HG03103 (cell line): ENCODE measurements around the gene SYCP3.

Source experiments
- ATAC-seq: cut with Tn5 transposase; IDR thresholded peaks from one replicate; pipeline ENCODE4 v1.9.1; 2021; ENCODE audit warnings: low read depth; ENCODE audit not compliant: unreplicated experiment

SYCP3 gene

DNA sequence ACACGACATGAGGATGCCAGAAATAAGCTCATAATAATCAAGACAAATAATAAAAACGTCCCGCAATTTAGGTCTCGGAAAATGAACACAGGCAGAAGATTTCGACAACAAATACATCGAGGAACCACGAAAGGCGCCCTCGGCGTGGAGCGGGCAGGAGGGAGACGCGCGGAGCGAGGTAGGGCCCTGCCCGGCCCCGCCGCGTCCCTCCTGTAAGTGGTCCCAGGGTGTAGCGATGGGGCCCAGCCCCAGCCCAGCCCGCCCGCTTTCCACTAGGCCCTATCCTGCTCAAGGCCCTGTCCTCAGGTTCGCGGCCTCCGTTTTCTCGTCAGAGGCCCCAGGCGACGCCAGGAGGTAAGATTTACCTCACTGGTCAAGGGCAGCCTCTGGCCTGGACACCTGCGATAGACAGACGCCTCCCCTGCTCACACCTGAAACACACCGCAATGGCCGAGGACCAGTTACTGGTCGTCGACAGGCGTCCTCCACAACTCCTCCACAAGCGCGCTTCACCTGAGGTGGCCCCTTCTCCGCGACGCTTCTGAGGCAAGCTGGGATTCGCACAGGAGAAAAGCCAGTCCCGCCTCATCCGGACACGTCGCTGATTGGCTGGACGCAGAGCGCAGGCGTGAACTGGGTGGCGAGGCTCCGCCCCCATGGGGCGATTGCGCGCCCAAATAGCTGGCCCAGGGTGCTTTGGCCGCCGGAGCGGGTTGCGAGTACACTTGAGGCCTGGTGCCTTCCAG lies at the start of gene SYCP3:
Gene SYCP3, minus strand, starts transcription at position 543 of the 746 bp plus-strand sequence. CDS start 1,527 bp downstream, outside the sequence.
- no peak for ATAC-seq

DNA sequence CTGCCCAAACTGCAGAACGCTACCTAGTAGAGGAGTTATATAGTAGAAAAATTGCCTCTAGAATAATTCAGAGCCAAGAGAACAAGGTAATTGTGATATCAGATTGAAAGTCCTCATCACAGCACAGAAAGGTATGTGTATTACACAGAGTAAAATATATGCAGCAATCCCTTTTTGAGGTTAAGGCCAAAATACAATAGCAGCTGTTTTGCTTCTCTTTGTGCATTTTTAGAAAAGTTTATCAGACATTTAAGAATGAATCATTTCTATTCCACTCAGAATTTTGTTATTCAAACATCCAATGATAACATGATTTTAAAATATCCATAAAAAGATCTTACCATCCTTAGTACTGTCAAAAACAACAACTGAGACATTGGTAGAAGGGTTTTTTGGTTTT lies 46.4 kb upstream of the SYCP3 start:
- no peak for ATAC-seq

DNA sequence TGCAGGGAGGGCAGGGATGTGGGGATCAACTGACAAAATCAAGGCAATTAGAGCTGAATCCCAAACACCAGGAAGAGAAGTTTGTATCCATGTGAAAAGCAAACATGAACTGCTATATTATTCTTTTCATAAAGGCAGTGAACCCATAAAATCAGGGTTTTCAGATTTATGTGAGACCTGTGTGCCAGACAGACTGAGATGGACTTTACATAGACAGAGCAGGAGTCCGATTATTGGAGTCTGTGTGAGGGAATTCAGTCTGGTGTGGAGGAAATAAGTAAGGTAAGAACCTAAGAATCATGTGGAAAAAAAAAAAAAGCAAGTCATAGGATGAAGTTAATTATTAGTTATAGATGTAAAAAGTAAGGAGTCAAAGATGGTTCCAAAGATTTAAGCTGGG lies 45.1 kb upstream of the SYCP3 start:
- no peak for ATAC-seq

DNA sequence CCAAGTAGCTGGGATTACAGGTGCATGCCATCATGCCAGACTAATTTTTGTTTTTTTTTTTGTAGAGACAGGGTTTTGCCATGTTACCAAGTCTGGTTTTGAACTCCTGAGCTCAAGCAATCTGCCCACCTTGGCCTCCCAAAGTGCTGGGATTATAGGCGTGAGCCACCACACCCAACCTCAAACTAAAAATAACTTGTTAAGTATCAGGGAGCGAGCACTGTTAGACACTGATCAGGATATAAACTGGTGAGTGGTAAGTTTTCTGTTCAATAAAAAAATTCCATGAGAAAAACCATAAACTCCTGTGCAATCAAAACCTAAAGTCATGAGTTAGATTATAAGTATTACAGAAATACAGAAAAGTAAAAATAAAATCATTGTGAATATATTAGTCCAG lies 44.6 kb upstream of the SYCP3 start:
- no peak for ATAC-seq

DNA sequence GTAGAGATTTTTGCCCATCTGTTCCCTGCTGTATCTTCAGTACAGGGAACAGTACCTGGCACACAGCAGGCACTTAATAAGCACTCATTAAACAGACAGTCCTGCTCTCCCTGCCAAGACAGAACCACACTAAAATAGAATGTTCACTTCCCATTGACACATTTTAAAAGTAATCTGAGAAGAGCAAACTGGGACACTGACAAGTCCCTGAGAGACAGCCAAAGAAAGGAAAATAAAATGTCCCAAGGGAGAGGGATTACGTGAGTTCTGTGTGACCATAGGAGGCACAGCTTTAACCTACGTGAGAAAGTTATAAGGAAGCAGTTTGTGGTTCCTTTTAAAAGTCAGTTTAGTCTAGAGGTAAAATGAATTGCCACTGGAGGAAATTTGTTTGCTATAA lies 43.9 kb upstream of the SYCP3 start:
- ATAC-seq = no peak

DNA sequence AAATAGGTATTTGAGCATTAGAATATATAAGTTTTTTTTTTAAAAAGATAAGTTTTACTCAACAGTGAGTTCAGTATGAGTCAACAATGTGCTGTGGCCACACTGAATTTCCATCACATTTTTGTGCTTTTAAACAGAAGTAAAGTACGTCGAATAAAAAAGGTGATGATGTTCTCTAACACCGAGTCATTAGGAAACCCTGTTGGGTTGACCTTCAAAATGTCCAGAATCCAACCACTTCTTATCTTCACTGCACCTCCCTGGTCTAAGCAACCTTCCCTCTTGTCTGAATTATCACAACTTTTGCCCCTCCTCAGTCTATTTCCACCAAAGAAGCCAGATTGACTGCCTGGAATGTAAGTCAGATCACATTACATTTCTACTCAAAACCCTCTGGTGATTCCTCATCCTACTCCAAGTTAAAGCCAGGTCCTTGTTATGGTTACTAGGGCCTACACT lies 43.0 kb upstream of the SYCP3 start:
- no peak for ATAC-seq

DNA sequence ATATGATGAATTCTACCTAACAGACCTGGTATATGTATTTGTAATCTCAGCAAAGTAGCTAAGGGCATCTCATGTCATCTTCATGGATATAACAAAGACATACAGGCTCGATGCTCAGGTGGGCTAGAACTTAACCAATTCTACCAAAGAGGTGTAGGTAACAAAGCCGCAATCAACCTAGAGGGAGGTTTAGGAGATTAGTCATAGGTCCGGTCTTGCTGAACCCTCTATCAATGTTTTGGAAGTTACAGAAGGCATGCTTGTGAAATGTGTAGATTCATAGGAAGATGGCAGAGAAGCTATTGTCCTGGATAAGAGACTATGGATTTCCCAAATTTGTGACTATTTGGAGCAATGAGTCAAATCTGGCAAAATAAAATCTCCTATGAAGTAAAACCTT lies 42.6 kb upstream of the SYCP3 start:
- ATAC-seq = no peak

DNA sequence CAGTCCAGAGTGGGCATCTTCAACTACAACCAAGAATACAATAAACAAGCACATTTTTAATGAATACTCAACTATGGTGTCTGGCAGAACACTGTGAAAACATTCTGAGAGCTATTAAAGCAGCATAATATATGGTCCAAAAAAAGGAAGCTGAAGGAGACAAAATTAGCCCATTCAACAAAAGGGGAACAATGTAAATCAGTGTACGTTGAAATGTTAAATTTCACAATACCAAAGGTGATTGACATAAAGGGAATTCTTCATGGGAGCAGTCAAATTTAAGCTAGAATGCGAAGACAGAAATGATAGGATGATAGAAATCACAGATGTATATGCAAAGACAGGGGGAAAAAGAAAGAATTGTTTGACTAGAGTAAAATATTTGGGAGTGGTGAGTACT lies 41.3 kb upstream of the SYCP3 start:
- no peak for ATAC-seq

DNA sequence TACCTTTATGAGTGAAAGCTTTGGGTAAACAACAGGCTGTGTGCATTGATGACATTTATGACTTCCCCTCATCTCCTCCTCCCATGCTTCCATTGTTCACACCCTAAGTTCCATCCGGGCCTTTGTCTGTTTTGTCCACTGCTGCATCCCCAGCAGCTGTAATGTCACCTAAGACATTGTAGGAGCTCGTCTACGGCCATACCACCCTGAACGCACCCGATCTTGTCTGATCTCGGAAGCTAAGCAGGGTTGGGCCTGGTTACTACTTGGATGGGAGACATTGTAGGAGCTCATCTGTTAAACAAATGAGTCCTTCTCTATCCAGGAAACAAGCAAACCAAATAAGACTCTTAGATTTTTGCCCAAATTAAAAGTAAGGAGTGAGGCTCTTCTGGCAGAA lies 40.4 kb upstream of the SYCP3 start:
- ATAC-seq = no peak

DNA sequence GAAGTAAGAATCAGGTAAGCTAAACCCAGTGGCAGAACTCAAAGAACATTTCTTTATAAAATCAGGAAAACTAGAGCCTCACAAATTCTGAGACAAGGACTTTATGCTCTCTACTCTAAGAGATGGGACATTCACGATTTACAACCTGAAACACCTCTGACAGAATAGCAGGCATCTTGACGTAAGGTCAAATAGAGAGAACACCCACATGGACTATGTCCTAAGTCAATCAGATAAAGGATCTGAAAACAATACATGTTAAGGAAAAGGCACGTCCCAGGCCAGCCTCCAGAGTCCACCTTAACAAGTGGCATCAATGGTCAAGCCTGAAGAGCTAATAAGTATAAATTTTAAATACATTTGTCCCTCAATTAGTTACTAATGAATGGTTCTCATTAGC lies 39.9 kb upstream of the SYCP3 start:
- ATAC-seq = no peak

DNA sequence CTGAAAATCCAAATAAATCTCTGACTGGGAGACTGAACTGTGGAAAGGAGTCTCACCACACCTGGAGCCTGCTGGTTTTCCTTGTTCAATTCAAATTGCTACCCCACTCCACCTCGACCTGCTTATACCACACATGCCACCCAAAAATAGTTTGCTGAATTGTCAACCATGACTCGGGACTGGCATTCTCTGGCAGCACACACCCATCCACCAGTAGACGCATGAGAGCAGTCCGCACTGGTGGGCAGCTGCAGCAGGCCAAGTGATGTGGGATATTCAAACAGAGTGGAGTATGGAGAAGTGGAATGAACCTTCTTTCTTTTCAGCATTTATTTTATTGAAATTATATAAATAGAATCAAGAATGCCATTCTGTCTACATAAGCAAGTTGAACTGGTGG lies 38.7 kb upstream of the SYCP3 start:
- no peak for ATAC-seq

DNA sequence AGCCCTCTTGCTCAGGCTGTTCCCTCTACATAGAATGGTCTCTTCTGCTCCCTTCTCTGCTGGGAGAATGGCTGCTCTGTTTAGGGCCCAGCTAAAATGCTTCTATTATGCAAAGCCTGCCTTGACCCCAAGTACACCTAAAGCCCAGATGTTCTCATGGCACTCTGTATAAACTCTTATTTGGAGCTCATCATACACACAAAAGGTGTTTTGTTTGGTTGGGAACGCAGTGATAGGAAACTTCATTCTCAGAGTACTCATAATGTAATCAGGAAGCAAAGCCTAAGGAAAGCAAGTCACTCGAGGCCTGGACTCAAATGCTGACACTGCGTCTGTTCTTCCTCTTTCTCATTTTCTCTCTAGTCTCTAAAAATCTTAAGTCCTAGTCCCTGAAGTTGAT lies 38.2 kb upstream of the SYCP3 start:
- no peak for ATAC-seq

DNA sequence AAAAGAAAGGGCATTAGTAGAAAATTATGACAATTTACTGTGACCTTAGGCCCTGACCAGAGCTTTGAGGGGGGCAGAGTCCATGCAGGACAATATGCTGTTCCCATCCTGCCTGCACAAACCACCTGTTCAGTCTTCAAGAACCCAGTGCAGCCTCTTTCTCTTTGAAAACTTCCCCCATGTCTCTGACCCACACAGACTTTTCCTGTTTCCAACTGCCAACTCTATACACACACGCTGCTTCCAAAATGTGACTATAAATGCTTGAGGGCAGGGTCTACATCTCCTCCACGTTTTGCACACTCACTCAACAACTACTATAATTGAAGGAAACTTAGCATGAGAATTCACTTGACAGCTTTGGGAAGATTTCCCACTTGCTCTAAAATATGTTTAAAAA lies 36.6 kb upstream of the SYCP3 start:
- ATAC-seq = no peak

DNA sequence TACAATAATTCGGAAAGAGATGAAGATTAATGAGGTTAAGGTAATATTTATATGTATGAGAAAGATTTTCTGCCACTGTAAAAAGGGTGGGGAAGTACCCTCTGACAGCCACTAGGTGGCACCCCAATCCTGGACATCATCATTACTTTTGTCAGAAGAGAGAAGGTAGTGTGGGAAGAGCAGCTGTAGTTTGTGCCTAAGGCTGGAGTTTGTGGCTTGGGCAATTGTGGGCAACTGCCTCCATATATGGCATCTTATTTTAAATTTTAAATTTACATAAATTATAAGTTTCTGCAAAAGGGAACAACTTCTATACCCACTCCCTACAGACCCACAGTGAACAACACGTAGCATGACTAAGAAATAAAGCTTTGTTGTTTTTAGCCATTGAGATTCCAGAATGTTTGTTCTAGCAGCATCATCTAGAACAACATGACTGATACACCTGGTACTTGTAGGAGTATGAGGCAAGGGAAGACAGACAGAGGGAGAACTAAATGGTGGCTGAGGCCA lies 34.4 kb upstream of the SYCP3 start:
- ATAC-seq = no peak

DNA sequence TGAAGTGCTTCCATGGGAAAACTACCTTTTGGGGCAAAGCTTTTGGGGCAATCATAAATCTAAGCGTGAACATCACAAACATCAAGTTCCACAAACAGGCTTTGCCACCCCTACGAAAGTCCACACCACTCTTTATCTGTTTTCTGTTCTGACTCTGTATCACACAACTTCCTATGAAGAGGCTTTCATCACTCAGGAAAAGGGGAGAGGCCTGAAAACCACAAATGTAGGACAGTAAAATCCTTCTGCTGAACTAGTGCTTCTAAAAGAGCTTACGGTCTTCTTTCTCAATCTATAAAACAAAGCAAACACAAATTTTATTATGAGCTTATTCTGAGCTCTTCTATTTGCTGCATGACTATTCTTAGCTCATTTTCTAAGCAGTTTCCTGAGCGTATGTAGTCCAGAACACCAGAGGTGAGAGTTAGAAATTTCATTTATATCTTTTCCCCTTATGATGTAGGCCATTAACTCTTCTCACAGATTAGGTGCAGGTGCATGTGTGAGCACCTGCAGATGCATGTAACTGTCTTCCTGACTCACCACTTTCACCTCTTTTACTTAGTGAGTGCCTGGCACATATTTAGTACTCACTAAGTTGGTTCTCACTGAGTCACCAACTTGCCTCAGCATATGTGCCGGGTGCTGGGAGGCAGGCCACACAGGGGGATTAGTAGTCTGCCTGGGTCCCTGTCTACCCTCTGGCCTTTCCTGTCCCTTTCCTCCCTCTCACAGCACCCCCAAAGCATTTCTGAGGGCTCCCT lies 32.9 kb upstream of the SYCP3 start:
- ATAC-seq = no peak

DNA sequence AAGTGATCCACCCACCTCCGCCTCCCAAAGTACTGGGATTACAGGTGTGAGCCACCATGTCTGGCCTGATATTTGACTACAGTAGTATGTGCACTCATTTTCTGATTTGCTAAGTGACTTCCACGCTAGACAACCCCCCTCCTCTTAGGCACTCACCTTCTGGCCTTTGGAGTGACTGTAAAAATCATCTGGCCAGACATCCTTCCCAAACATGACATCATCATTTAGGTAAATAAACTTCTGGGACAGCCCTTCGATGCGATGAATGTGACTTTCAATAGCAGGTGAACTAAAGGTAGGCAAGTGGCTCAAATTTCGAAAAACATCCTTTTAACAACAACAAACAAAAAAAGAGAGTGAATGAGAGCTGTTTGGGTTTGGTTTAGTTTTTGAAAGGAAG lies 30.6 kb upstream of the SYCP3 start:
- no peak for ATAC-seq

DNA sequence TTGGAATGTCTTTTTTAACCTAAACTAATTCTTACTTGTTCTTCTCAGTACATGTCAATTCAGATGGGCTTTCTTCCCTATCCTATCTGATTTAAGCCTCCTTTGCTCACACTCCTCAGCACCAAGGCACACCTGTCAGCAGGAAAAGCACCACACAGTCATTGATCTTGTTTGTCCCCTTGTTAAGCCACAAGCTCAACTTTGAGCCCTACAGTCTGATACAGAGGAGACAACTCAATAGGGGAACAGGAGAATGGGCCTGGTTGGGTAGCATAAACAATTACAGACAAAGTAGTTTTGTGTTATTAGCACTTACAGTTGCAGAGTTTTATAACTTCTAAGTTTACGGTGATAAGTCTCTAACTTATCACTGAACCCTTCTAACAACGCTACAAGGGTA lies 29.5 kb upstream of the SYCP3 start:
- ATAC-seq = no peak

DNA sequence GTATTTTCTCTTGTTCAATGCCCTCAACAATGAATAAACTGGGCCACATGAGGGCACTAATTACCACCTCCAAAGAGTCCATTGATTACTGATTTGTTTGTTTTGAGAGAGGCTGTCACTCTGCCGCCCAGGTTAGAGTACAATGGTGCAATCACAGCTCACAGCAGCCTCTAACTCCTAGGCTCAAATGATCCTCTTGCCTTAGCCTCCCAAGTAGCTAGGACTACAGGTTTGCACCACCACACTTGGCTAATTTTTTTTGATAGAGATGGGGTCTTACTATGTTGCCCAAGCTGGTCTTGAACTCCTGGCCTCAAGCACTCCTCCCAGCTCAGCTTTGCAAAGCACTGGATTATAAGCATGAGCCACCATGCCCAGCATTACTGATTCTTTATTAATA lies 28.3 kb upstream of the SYCP3 start:
- no peak for ATAC-seq

DNA sequence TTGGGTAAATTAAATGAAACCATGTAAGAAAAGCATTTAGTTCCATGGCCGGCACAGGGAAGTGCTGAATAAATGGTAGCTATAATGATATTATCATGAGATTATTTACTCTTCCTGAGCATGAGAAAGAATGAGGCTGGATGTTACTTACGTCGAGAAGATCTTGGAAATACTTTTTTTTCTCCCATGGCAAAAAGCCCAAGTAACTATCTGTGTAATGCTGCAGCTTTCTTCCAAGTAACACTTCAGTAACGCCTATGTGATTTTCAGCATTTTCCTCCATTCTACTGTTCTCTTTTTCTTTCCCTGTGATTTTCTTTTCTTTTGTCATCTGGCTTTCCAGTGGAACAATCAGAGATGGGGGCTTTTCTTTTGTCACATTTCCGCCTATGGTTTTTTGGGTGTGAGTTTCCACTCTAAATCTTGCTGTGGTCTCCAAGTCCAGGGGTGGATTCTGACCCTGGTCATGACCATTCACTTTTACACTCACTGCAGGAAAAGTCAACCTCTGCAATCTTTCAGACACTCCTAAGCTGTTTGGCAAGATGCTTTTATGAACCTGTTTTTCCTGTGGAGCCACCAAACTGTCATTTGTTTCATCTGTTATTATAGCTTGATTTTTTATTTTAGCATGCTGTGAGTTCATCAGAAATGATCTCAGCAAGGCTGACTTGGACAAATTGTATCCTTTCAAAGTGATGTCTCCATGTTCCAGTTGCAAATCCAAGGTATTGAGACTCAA lies 25.0 kb upstream of the SYCP3 start:
- no peak for ATAC-seq

DNA sequence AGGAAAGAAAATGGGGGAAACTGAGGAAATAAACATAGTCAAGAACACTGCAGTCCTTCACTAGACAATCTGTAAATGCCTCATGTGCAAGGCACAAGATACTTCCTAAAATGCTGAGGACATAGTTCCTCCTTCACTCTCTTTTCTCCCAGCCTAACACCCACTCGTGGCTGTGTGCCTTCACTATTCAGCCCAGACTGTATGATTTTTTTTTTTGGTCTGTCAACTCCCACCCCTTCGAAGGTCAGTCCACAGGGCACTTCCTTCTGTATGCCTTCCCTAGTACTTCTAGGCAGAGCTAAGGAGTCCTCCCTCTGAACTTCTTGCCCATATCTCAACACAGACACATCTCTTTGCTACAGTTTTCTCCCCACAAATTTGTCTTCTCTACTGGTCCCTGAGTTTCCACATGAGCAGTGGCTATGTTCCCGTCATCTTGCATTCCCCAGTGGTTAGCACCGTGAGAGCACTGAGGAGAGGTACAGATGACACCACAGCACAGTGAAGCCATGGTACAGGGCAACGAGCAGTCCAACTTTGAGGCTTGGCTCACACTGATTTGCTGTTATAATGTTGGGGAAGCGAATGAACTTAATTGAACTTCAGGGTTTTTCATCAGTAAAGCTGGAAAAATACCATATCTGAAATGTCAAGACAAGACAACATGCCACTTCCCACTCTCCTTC lies 24.1 kb upstream of the SYCP3 start:
- ATAC-seq = no peak

DNA sequence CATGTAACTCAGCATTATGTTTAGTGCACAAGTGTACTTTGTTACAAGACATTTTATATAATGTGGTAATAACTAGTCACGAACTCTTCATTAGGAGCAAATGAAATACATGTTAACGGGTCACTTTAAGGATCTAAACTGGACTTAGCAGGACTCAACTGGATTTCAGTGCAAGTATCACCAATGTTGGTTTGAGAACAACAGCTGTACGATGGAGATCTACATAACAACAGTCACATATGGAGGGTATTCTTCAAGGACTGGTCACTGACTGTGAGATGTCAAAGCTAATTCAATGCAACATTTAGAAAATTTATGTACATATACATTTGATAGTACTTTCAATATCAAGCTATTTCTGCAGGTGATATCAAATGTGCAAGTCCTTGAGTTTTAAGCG lies 22.5 kb upstream of the SYCP3 start:
- no peak for ATAC-seq
